ENCODE measurements around the gene UBASH3B.

UBASH3B gene

GRCh38 chr11:122833846-122834464, 178.4 kb downstream of the UBASH3B start:
- peaks cover 59% of the 10 kb centered on the region for H3K4me1 Mint-ChIP-seq (ENCODE audit: low read depth)
- H3K9me3 Mint-ChIP-seq (ENCODE audit: low read depth): no peaks in the 10 kb centered on the region
- no peaks in the 10 kb centered on the region for H3K27me3 Mint-ChIP-seq
- H3K36me3 Mint-ChIP-seq: no peaks in the 10 kb centered on the region
- peak overlapping the region; percentile 54 for H3K27ac Mint-ChIP-seq
- no peak overlapping the region for H3K4me3 Mint-ChIP-seq

GRCh38 chr11:122836916-122837315, 181.4 kb downstream of the UBASH3B start:
- Mint-ChIP-seq H3K27ac (peak overlapping the region; percentile 47), H3K9me3 (ENCODE audit: low read depth) (no peaks in the 10 kb centered on the region), H3K4me3 (no peak overlapping the region), H3K4me1 (ENCODE audit: low read depth) (peaks cover 76% of the 10 kb centered on the region), H3K27me3 (no peaks in the 10 kb centered on the region), H3K36me3 (peaks cover 4% of the 10 kb centered on the region)

GRCh38 chr11:122837528-122838346, 182.2 kb downstream of the UBASH3B start:
- H3K4me1 Mint-ChIP-seq (ENCODE audit: low read depth): peaks cover 76% of the 10 kb centered on the region
- peak overlapping the region; percentile 96 for H3K27ac Mint-ChIP-seq
- H3K4me3 Mint-ChIP-seq: peak overlapping the region; percentile 90
- peaks cover 8% of the 10 kb centered on the region for H3K36me3 Mint-ChIP-seq
- no peaks in the 10 kb centered on the region for H3K27me3 Mint-ChIP-seq
- no peaks in the 10 kb centered on the region for H3K9me3 Mint-ChIP-seq (ENCODE audit: low read depth)

- peaks cover 81% of the 10 kb centered on the region for H3K4me1 Mint-ChIP-seq (ENCODE audit: low read depth)
- H3K9me3 Mint-ChIP-seq (ENCODE audit: low read depth): no peaks in the 10 kb centered on the region
- H3K27ac Mint-ChIP-seq: peak overlapping the region; percentile 96
- H3K27me3 Mint-ChIP-seq: no peaks in the 10 kb centered on the region
- H3K36me3 Mint-ChIP-seq: peaks cover 12% of the 10 kb centered on the region
- H3K4me3 Mint-ChIP-seq: peak overlapping the region; percentile 80
Observed at GRCh38 chr11:122843281-122844141, 188.0 kb downstream of the UBASH3B start.

- Mint-ChIP-seq H3K4me3 (peak overlapping the region; percentile 48), H3K9me3 (ENCODE audit: low read depth) (no peaks in the 10 kb centered on the region), H3K27me3 (no peaks in the 10 kb centered on the region), H3K4me1 (ENCODE audit: low read depth) (peaks cover 93% of the 10 kb centered on the region), H3K27ac (peak overlapping the region; percentile 89), H3K36me3 (peaks cover 19% of the 10 kb centered on the region)
Observed at GRCh38 chr11:122847466-122847865, 191.9 kb downstream of the UBASH3B start.

- H3K36me3 Mint-ChIP-seq: peaks cover 19% of the 10 kb centered on the region
- peak overlapping the region; percentile 97 for H3K27ac Mint-ChIP-seq
- peaks cover 91% of the 10 kb centered on the region for H3K4me1 Mint-ChIP-seq (ENCODE audit: low read depth)
- H3K27me3 Mint-ChIP-seq: no peaks in the 10 kb centered on the region
- H3K4me3 Mint-ChIP-seq: no peak overlapping the region
- H3K9me3 Mint-ChIP-seq (ENCODE audit: low read depth): no peaks in the 10 kb centered on the region
Observed at GRCh38 chr11:122848186-122848585, 192.7 kb downstream of the UBASH3B start.

GRCh38 chr11:122850076-122850631, 194.6 kb downstream of the UBASH3B start:
- Mint-ChIP-seq H3K27me3 (no peaks in the 10 kb centered on the region), H3K4me3 (peak overlapping the region; percentile 87), H3K36me3 (peaks cover 19% of the 10 kb centered on the region), H3K4me1 (ENCODE audit: low read depth) (peaks cover 83% of the 10 kb centered on the region), H3K9me3 (ENCODE audit: low read depth) (no peaks in the 10 kb centered on the region), H3K27ac (peak overlapping the region; percentile 97)

DNA sequence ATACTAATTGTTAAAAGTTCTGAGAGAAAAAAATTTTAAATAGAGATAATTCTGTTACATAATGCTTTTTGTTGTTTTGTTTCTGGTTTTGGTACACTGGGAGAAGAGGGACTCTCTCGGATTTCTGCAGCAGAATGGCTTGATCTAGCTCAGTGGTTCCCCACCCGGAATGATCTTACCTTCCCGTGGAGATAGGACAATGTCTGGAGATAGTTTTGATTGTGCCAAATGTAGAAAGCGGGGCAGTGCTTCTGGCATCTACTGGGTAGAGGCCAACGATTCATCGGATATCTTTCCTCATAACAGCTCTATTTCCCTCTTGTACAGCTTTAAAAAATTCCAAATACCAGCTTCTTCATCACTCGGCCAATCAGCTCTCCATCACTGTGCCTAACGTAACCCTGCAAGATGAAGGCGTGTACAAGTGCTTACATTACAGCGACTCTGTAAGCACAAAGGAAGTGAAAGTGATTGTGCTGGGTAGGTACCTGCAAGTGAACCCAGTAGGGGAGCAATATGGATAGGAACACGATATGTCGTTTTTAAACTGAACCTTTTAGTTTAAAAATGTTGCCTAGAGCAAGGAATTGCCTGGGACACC, 195.9 kb downstream of the UBASH3B start:
- Mint-ChIP-seq H3K4me3 (peak overlapping the region; percentile 79), H3K36me3 (peaks cover 24% of the 10 kb centered on the region), H3K27ac (peak overlapping the region; percentile 94), H3K27me3 (no peaks in the 10 kb centered on the region), H3K9me3 (ENCODE audit: low read depth) (no peaks in the 10 kb centered on the region), H3K4me1 (ENCODE audit: low read depth) (peaks cover 85% of the 10 kb centered on the region)

DNA sequence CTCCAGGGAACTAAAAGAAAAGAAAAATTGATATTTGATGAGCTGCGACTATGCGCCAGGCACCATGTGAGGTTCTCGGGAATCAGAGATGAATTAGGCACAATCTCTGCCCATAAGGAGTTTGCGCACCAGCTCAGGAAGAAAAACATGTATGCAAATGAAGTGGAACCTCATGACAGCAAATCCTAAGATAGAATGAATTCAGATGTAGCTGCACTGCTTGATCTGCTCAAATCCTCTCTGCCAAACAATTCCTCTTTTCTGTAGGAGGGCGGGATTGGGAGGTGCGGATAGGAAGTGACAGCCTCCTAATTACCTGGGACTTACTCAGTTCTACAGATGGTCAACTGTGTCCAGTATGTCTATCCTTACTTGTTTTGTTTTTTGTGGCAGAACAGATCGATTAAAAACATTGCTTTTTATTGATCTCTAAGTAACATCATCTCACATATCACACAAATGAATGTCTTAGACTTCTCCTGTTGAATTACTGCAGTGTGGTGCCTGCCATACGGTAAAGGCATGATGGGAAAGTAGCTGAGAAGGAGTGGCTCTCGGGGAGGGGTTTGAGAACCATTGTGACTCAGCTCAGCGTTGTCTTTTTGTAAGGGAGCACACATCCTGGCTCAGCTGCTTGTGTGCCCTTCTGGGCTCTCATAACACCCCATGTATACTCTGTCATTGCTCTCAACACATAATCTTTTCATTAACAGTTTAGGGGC, 196.7 kb downstream of the UBASH3B start:
- H3K27ac Mint-ChIP-seq: peak overlapping the region; percentile 94
- H3K27me3 Mint-ChIP-seq: no peaks in the 10 kb centered on the region
- H3K4me1 Mint-ChIP-seq (ENCODE audit: low read depth): peaks cover 84% of the 10 kb centered on the region
- H3K4me3 Mint-ChIP-seq: peak overlapping the region; percentile 79
- peaks cover 22% of the 10 kb centered on the region for H3K36me3 Mint-ChIP-seq
- H3K9me3 Mint-ChIP-seq (ENCODE audit: low read depth): no peaks in the 10 kb centered on the region

GRCh38 chr11:122852796-122853160, 197.3 kb downstream of the UBASH3B start:
- Mint-ChIP-seq H3K27me3 (no peaks in the 10 kb centered on the region), H3K27ac (peak overlapping the region; percentile 94), H3K4me1 (ENCODE audit: low read depth) (peaks cover 83% of the 10 kb centered on the region), H3K36me3 (peaks cover 22% of the 10 kb centered on the region), H3K4me3 (peak overlapping the region; percentile 79), H3K9me3 (ENCODE audit: low read depth) (no peaks in the 10 kb centered on the region)

- H3K4me1 Mint-ChIP-seq (ENCODE audit: low read depth): peaks cover 80% of the 10 kb centered on the region
- no peak overlapping the region for H3K4me3 Mint-ChIP-seq
- no peaks in the 10 kb centered on the region for H3K27me3 Mint-ChIP-seq
- no peaks in the 10 kb centered on the region for H3K9me3 Mint-ChIP-seq (ENCODE audit: low read depth)
- H3K36me3 Mint-ChIP-seq: peaks cover 22% of the 10 kb centered on the region
- peak overlapping the region; percentile 84 for H3K27ac Mint-ChIP-seq
Observed at GRCh38 chr11:122853261-122853660, 197.7 kb downstream of the UBASH3B start.

DNA sequence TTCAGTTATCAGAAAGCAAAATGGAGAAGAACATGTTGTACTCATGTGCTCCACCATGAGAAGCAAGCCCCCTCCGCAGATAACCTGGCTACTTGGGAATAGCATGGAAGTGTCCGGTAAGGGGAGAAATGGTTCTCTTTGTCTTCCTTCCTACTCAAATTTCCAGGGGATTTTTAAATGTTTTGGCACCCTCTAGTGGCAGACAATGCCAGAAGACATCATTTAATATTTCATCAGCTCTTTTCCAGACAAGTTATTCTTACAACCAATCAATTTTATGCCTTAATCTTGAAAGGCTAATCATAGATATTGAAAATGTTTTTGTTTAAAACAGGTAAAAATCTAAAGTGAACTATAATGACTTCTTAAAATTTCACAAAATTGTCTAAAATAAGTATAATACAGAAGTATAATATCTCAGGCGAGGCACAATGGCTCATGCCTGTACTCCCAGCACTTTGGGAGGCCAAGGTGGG, 198.5 kb downstream of the UBASH3B start:
- H3K9me3 Mint-ChIP-seq (ENCODE audit: low read depth): no peaks in the 10 kb centered on the region
- no peaks in the 10 kb centered on the region for H3K27me3 Mint-ChIP-seq
- H3K27ac Mint-ChIP-seq: peak overlapping the region; percentile 72
- H3K4me3 Mint-ChIP-seq: peak overlapping the region; percentile 5
- H3K36me3 Mint-ChIP-seq: peaks cover 22% of the 10 kb centered on the region
- H3K4me1 Mint-ChIP-seq (ENCODE audit: low read depth): peaks cover 73% of the 10 kb centered on the region

DNA sequence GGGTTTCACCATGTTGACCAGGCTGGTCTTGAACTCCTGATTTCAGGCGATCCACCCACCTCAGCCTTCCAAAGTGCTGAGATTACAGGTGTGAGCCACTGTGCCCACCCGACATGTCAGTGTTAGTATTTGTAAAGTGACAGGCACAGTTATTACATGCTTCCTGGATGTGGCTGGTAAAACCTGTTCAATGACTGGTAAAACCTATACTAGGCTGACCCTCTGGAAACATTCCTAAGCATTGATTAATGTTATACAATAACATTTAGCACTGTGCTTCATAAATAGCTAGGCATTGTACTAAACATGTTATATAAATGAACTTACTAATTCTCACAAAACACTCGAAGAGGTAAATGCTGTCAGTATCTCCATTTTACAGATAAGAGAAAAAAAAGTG, 206.1 kb downstream of the UBASH3B start:
- Mint-ChIP-seq H3K27ac (peak overlapping the region; percentile 35), H3K4me3 (no peak overlapping the region), H3K36me3 (peaks cover 23% of the 10 kb centered on the region), H3K4me1 (ENCODE audit: low read depth) (peaks cover 30% of the 10 kb centered on the region), H3K27me3 (no peaks in the 10 kb centered on the region), H3K9me3 (ENCODE audit: low read depth) (no peaks in the 10 kb centered on the region)

GRCh38 chr11:122862091-122862490, 206.6 kb downstream of the UBASH3B start:
- Mint-ChIP-seq H3K27me3 (no peaks in the 10 kb centered on the region), H3K4me1 (ENCODE audit: low read depth) (peaks cover 25% of the 10 kb centered on the region), H3K4me3 (no peak overlapping the region), H3K9me3 (ENCODE audit: low read depth) (no peaks in the 10 kb centered on the region), H3K36me3 (peaks cover 24% of the 10 kb centered on the region), H3K27ac (peak overlapping the region; percentile 35)
